ENCODE measurements around the gene SHB.

SHB gene

DNA sequence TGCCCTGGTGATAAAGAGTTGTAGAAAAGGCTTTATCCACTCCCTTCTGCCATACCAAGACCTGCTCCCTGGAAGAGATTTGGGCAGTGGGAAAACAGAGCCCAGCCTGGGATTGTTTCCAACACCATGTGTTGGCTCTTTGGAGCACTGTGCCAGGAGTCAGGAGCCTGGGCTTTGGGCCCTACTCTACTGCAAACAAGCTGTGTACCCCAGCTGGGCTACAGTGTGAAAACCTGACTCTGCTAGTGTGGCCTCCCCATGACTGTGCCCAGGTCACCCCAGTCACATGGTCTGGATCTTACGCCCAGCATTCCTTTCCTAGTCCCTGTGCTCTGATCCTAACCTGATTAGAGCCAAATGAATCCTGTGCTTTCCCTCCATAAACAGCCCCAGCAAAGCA is 39.3 kb upstream of the SHB start (continued):
- TF ChIP-seq ZFP41 (tag by site-specific recombination; IDR thresholded peaks at IDR 0.05; ENCODE audit: borderline replicate concordance) (no peak), ZNF24 (tag by site-specific recombination; IDR thresholded peaks at IDR 0.05) (no peak)

DNA sequence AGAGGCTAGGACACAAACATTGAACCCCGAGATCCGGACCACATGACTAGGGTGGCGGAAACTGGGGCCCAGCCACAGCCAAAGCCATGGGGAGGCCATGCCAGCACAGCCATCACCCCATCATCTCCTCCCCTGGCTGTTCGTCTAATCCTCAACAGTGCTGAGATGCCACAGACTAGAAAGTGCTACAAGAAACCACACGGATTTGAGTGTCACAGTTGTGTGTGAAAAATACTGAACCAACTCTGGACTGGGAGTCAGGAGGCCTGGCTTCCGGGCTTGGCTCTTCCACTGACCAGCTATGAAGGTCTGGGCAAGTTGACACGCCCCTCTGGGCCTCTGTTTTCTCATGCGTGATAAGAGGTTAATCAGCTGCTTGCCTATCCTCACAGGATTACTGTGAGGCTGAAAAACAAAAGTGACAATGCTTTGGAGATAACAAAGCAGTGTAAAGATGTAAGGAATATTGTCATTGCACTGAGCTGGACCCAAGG is 38.8 kb upstream of the SHB start:
- H3K36me3 ChIP-seq (ENCODE audit: control insufficient read depth in 2 of 2, insufficient read depth in 1 of 2, low read length in 2 of 2), result no peaks in the 10 kb centered on the region
- ChIA-PET POLR2A (interaction anchor here (1.6 kb wide), 1 partner anchor 35 kb away, joined by 3 read pairs; no protein-coding TSS in a partner anchor), CTCF (interaction anchor here (1.3 kb wide), 1 partner anchor 9 kb away, joined by 3 read pairs; no protein-coding TSS in a partner anchor)
- H3K4me3 ChIP-seq (ENCODE audit: low read depth, low read length), result no peak overlapping the region
- TF ChIP-seq KLF16 (tag by site-specific recombination; IDR thresholded peaks at IDR 0.05), result no peak
- TF ChIP-seq TRIM28 (IDR thresholded peaks at IDR 0.05; ENCODE audit: borderline replicate concordance, low read length), result 0 out of 2 replicates have a peak, but pooled peaks have one; percentile 14
- H3K9me3 ChIP-seq (ENCODE audit: control insufficient read depth, insufficient read depth, low read depth, low read length), result no peaks in the 10 kb centered on the region
- H3K4me1 ChIP-seq (ENCODE audit: control insufficient read depth, insufficient read depth, low read length), result no peaks in the 10 kb centered on the region
- no peak overlapping the region for H3K27ac ChIP-seq (ENCODE audit: extremely low read depth, low read depth, low read length)

DNA sequence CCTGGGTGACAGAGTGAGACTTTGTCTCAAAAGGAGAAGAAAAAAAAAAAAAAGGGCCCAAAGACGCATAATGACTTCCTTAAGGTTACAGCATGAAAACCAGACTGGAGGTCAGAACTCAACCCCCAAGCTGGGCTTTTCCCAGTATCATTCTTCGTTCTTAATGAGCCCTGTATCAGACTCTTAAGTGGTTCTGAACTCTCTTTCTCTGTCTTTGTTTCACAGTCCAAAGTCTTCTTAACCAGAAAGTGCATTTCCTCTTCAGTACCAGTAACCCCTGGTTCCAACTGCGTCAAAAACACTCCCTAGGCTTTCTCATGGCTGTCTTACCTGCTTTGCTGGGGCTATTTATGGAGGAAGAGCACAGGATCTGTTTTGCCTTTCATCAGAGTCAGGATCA is 38.4 kb upstream of the SHB start:
- CTCF ChIA-PET, result interaction anchor here (1.3 to 1.4 kb wide), 2 partner anchors 9 to 53 kb away, joined by 3 to 5 read pairs; no protein-coding TSS in a partner anchor

DNA sequence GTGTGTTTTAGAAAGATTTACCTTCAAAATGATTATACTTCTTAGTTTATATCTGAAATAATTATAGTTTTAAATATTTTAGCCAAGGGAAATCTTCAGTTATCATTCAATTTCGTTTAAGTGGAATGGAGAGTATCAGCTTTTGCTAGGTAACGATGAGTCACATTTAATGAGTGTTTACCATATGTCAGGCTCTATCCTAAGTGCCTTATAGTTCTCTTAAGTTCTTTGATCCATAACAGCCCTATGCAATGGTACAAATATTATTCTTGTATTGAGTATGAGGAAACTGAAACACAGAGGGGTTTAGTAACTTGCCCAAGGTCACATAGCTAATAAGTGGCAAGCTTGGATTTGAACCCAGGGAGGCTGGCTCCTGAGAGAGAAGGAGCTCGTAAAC is 37.5 kb upstream of the SHB start:
- H3K4me1 ChIP-seq (ENCODE audit: control insufficient read depth, insufficient read depth, low read length), result no peaks in the 10 kb centered on the region
- H3K9me3 ChIP-seq (ENCODE audit: control insufficient read depth, insufficient read depth, low read depth, low read length), result no peaks in the 10 kb centered on the region
- POLR2A ChIA-PET, result no interaction called here
- CTCF ChIA-PET, result interaction anchor here (0.7 to 3.6 kb wide), 3 partner anchors 18 to 54 kb away, joined by 3 to 21 read pairs (median 5); no protein-coding TSS in a partner anchor
- no peak for TF ChIP-seq ZNF585B (tag by site-specific recombination; IDR thresholded peaks at IDR 0.05)
- no peak for TF ChIP-seq YY1 (tag by site-specific recombination; IDR thresholded peaks at IDR 0.05)
- TF ChIP-seq TRIM28 (IDR thresholded peaks at IDR 0.05; ENCODE audit: borderline replicate concordance, low read length), result no peak
- no peak for TF ChIP-seq FEZF1 (tag by site-specific recombination; IDR thresholded peaks at IDR 0.05)
- no peak for TF ChIP-seq PRDM4 (tag by site-specific recombination; IDR thresholded peaks at IDR 0.05)
- no peak for TF ChIP-seq ZNF555 (tag by site-specific recombination; conservative IDR thresholded peaks at IDR 0.05)
- no peak for TF ChIP-seq ZNF629 (tag by site-specific recombination; IDR thresholded peaks at IDR 0.05)
- TF ChIP-seq ZNF202 (tag by site-specific recombination; IDR thresholded peaks at IDR 0.05; ENCODE audit: borderline replicate concordance), result no peak
- H3K4me3 ChIP-seq (ENCODE audit: low read depth, low read length), result no peak overlapping the region
- H3K36me3 ChIP-seq (ENCODE audit: control insufficient read depth in 2 of 2, insufficient read depth in 1 of 2, low read length in 2 of 2), result no peaks in the 10 kb centered on the region
- no peak overlapping the region for H3K27ac ChIP-seq (ENCODE audit: extremely low read depth, low read depth, low read length)

More for the DNA sequence above, 38.4 kb upstream of the SHB start:
- Histone ChIP-seq H3K27ac (ENCODE audit: extremely low read depth, low read depth, low read length) (no peak overlapping the region), H3K36me3 (ENCODE audit: control insufficient read depth in 2 of 2, insufficient read depth in 1 of 2, low read length in 2 of 2) (no peaks in the 10 kb centered on the region), H3K9me3 (ENCODE audit: control insufficient read depth, insufficient read depth, low read depth, low read length) (no peaks in the 10 kb centered on the region), H3K4me3 (ENCODE audit: low read depth, low read length) (no peak overlapping the region), H3K4me1 (ENCODE audit: control insufficient read depth, insufficient read depth, low read length) (no peaks in the 10 kb centered on the region)
- POLR2A ChIA-PET, result no interaction called here
- no peak for TF ChIP-seq KLF9 (tag by site-specific recombination; IDR thresholded peaks at IDR 0.05; ENCODE audit: low read depth)
- no peak for TF ChIP-seq ZFP41 (tag by site-specific recombination; IDR thresholded peaks at IDR 0.05; ENCODE audit: borderline replicate concordance)
- TF ChIP-seq ZBTB8A (tag by site-specific recombination; IDR thresholded peaks at IDR 0.05), result no peak
- no peak for TF ChIP-seq ZNF248 (tag by site-specific recombination; IDR thresholded peaks at IDR 0.05)
- TF ChIP-seq ZNF202 (tag by site-specific recombination; IDR thresholded peaks at IDR 0.05; ENCODE audit: borderline replicate concordance), result no peak
- no peak for TF ChIP-seq ZNF157 (tag by site-specific recombination; IDR thresholded peaks at IDR 0.05)
- no peak for TF ChIP-seq ZNF132 (tag by site-specific recombination; IDR thresholded peaks at IDR 0.05; ENCODE audit: borderline replicate concordance)
- TF ChIP-seq ZNF585B (tag by site-specific recombination; IDR thresholded peaks at IDR 0.05), result no peak
- no peak for TF ChIP-seq ZNF24 (tag by site-specific recombination; IDR thresholded peaks at IDR 0.05)
- TF ChIP-seq YY1 (tag by site-specific recombination; IDR thresholded peaks at IDR 0.05), result no peak
- no peak for TF ChIP-seq ZNF426 (tag by site-specific recombination; IDR thresholded peaks at IDR 0.05)
- no peak for TF ChIP-seq ZNF155 (tag by site-specific recombination; IDR thresholded peaks at IDR 0.05)
- TF ChIP-seq, protein P1, sequence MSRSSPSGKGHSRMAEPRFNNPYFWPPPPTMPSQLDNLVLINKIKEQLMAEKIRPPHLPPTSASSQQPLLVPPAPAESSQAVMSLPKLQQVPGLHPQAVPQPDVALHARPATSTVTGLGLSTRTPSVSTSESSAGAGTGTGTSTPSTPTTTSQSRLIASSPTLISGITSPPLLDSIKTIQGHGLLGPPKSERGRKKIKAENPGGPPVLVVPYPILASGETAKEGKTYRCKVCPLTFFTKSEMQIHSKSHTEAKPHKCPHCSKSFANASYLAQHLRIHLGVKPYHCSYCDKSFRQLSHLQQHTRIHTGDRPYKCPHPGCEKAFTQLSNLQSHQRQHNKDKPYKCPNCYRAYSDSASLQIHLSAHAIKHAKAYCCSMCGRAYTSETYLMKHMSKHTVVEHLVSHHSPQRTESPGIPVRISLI (tag by site-specific recombination; IDR thresholded peaks at IDR 0.05), result no peak
- TF ChIP-seq ZNF777 (tag by site-specific recombination; IDR thresholded peaks at IDR 0.05; ENCODE audit: borderline replicate concordance), result no peak
- TF ChIP-seq ZBTB20 (tag by site-specific recombination; IDR thresholded peaks at IDR 0.05), result no peak
- TF ChIP-seq ZNF76 (tag by site-specific recombination; IDR thresholded peaks at IDR 0.05; ENCODE audit: borderline replicate concordance, low read depth), result no peak
